Measurements from ENCODE around the gene CCDC6. TPM values are rescaled to one million over a fixed set of nuclear protein-coding genes. Genes with fewer than 3 reads are reported as not detected.

Gene CCDC6
- total RNA-seq, 2 experiments from 2014 or later, result 21.6 to 22.1 TPM

- Mint-ChIP-seq H3K4me3 (peak overlapping the region; percentile 23), H3K36me3 (ENCODE audit: low read depth) (no peaks in the 10 kb centered on the region), H3K27ac (no peak overlapping the region), H3K4me1 (ENCODE audit: low read depth) (peaks cover 87% of the 10 kb centered on the region), H3K27me3 (no peaks in the 10 kb centered on the region), H3K9me3 (no peaks in the 10 kb centered on the region)
- Histone ChIP-seq H3K9me3 (ENCODE audit: control insufficient read depth in 1 of 2, insufficient read depth in 1 of 2, low read length in 2 of 2) (no peaks in the 10 kb centered on the region), H3K4me1 (ENCODE audit: insufficient read depth, low read length) (peaks cover 20% of the 10 kb centered on the region), H3K36me3 (ENCODE audit: insufficient read depth, low read length) (no peaks in the 10 kb centered on the region), H3K27me3 (ENCODE audit: control insufficient read depth in 1 of 2, insufficient read depth in 2 of 2, low read length in 2 of 2) (no peaks in the 10 kb centered on the region), H3K27ac (ENCODE audit: low read depth in 1 of 2, low read length in 2 of 2) (no peak overlapping the region), H3K4me3 (ENCODE audit: low read length) (no peak overlapping the region)
- ChIA-PET CTCF (no interaction called here), POLR2A (no interaction called here)
- DNase-seq (no peak), ATAC-seq (ENCODE audit: poor library complexity) (no peak)
- intact Hi-C loops (cut with DNase I, micrococcal nuclease), result loop anchor here (5.0 to 10.0 kb wide), 2 partner anchors 38 to 165 kb away; partner anchors contain the start of gene CCDC6 (in 1 of the 2)
- TF ChIP-seq, protein P1, sequence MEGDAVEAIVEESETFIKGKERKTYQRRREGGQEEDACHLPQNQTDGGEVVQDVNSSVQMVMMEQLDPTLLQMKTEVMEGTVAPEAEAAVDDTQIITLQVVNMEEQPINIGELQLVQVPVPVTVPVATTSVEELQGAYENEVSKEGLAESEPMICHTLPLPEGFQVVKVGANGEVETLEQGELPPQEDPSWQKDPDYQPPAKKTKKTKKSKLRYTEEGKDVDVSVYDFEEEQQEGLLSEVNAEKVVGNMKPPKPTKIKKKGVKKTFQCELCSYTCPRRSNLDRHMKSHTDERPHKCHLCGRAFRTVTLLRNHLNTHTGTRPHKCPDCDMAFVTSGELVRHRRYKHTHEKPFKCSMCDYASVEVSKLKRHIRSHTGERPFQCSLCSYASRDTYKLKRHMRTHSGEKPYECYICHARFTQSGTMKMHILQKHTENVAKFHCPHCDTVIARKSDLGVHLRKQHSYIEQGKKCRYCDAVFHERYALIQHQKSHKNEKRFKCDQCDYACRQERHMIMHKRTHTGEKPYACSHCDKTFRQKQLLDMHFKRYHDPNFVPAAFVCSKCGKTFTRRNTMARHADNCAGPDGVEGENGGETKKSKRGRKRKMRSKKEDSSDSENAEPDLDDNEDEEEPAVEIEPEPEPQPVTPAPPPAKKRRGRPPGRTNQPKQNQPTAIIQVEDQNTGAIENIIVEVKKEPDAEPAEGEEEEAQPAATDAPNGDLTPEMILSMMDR (IDR thresholded peaks at IDR 0.05), result no peak
Observed at GRCh38 chr10:59869594-59869940, 36.8 kb downstream of the CCDC6 start.

GRCh38 chr10:59868696-59869593 lies 37.4 kb downstream of the CCDC6 start:
- Mint-ChIP-seq H3K27ac (no peak overlapping the region), H3K27me3 (no peaks in the 10 kb centered on the region), H3K4me3 (no peak overlapping the region), H3K36me3 (ENCODE audit: low read depth) (no peaks in the 10 kb centered on the region), H3K4me1 (ENCODE audit: low read depth) (peaks cover 87% of the 10 kb centered on the region), H3K9me3 (no peaks in the 10 kb centered on the region)
- H3K4me1 ChIP-seq (ENCODE audit: insufficient read depth, low read length), result peaks cover 20% of the 10 kb centered on the region
- no peaks in the 10 kb centered on the region for H3K36me3 ChIP-seq (ENCODE audit: insufficient read depth, low read length)
- POLR2A ChIA-PET, result no interaction called here
- no peak overlapping the region for H3K4me3 ChIP-seq (ENCODE audit: low read length)
- H3K27me3 ChIP-seq (ENCODE audit: control insufficient read depth in 1 of 2, insufficient read depth in 2 of 2, low read length in 2 of 2), result no peaks in the 10 kb centered on the region
- no peak overlapping the region for H3K27ac ChIP-seq (ENCODE audit: low read depth in 1 of 2, low read length in 2 of 2)
- ATAC-seq (ENCODE audit: poor library complexity), result no peak
- H3K9me3 ChIP-seq (ENCODE audit: control insufficient read depth in 1 of 2, insufficient read depth in 1 of 2, low read length in 2 of 2), result no peaks in the 10 kb centered on the region
- TF ChIP-seq, protein P1 (IDR thresholded peaks at IDR 0.05), result no peak
- DNase-seq, result no peak
- intact Hi-C loops (cut with DNase I, micrococcal nuclease), result loop anchor here (5.0 to 10.0 kb wide), 2 partner anchors 38 to 166 kb away; partner anchors contain the start of gene CCDC6 (in 1 of the 2)
- CTCF ChIA-PET, result no interaction called here

- TF ChIP-seq, protein P1 (IDR thresholded peaks at IDR 0.05), result no peak
- no peaks in the 10 kb centered on the region for H3K36me3 ChIP-seq (ENCODE audit: insufficient read depth, low read length)
- H3K4me1 Mint-ChIP-seq (ENCODE audit: low read depth), result peaks cover 77% of the 10 kb centered on the region
- no peaks in the 10 kb centered on the region for H3K9me3 ChIP-seq (ENCODE audit: control insufficient read depth in 1 of 2, insufficient read depth in 1 of 2, low read length in 2 of 2)
- no peak overlapping the region for H3K4me3 ChIP-seq (ENCODE audit: low read length)
- no peaks in the 10 kb centered on the region for H3K9me3 Mint-ChIP-seq
- H3K4me1 ChIP-seq (ENCODE audit: insufficient read depth, low read length), result peaks cover 18% of the 10 kb centered on the region
- H3K36me3 Mint-ChIP-seq (ENCODE audit: low read depth), result no peaks in the 10 kb centered on the region
- H3K27me3 ChIP-seq (ENCODE audit: control insufficient read depth in 1 of 2, insufficient read depth in 2 of 2, low read length in 2 of 2), result no peaks in the 10 kb centered on the region
- H3K27me3 Mint-ChIP-seq, result no peaks in the 10 kb centered on the region
- intact Hi-C loops (cut with DNase I, micrococcal nuclease), result loop anchor here (5.0 to 10.0 kb wide), 2 partner anchors 40 to 167 kb away; partner anchors contain the start of gene CCDC6 (in 1 of the 2)
- DNase-seq (no peak), ATAC-seq (ENCODE audit: poor library complexity) (no peak)
- no peak overlapping the region for H3K4me3 Mint-ChIP-seq
- no peak overlapping the region for H3K27ac Mint-ChIP-seq
- CTCF ChIA-PET, result interaction anchor here (0.6 kb wide), 1 partner anchor 18 kb away, joined by 3 read pairs; no protein-coding TSS in a partner anchor
- POLR2A ChIA-PET, result no interaction called here
- no peak overlapping the region for H3K27ac ChIP-seq (ENCODE audit: low read depth in 1 of 2, low read length in 2 of 2)
Observed at GRCh38 chr10:59867590-59867989, 38.8 kb downstream of the CCDC6 start.

Measured in CD4-positive, alpha-beta T cell (primary cell).